Psoas muscle (tissue), 8 donors: ENCODE measurements around the gene DIAPH3. TPM values are rescaled to one million over a fixed set of nuclear protein-coding genes. Genes with fewer than 3 reads are reported as not detected.
"Not testable (repeated sequence)": the region's sequence is repeated elsewhere in the genome, so short reads cannot be mapped to it uniquely, and the experiment has no call there.

Experiments used
- ATAC-seq, 4 donors: fragments of 200-7000 bp; cut with Tn5 transposase; one replicate each; pipeline ENCODE4 v1.9.1; 2020; ENCODE audit warnings: moderate library complexity in 3 of 4, mild to moderate bottlenecking in 2 of 4
- DNase-seq, 2 donors: peaks; one replicate each; pipeline ENCODE4 v3.0.0-alpha.2; 2020
- H3K27ac ChIP-seq: fragments of 200-600 bp; one replicate; pipeline ENCODE4 v1.8.0; 2022
- H3K27me3 ChIP-seq, 3 donors: fragments of 200-600 bp in 1 of 3; one replicate each; pipeline versions ENCODE4 v1.6.1 to v1.8.0; 2013 to 2022; ENCODE audit warnings: low read length in 2 of 3, mild to moderate bottlenecking in 2 of 3, moderate library complexity in 1 of 3; ENCODE audit not compliant: insufficient read depth in 3 of 3
- H3K36me3 ChIP-seq, 2 donors: fragments of 200-600 bp in 1 of 2; one replicate each; pipeline versions ENCODE4 v1.6.1 to v1.8.0; 2013 to 2022; ENCODE audit warnings: low read depth in 1 of 2, mild to moderate bottlenecking in 1 of 2, moderate library complexity in 1 of 2; ENCODE audit not compliant: insufficient read depth in 1 of 2
- H3K4me1 ChIP-seq: fragments of 200-600 bp; one replicate; pipeline ENCODE4 v1.8.0; 2022
- H3K4me3 ChIP-seq: fragments of 200-600 bp; one replicate; pipeline ENCODE4 v1.8.0; 2022; ENCODE audit warnings: mild to moderate bottlenecking
- H3K9me3 ChIP-seq: fragments of 200-600 bp; one replicate; pipeline ENCODE4 v1.8.0; 2022
- WGBS, 3 donors: extraction: QIAGEN DNeasy Blood & Tissue Kit; methylation state at CpG; one replicate each; pipeline versions ENCODE4 v1.1.6 to v1.1.7; 2013; 5-methylcytosine and 5-hydroxymethylcytosine counted together
- intact Hi-C, 2 donors: fragments of 100-400 bp; cut with DNase I; formaldehyde crosslinking; loops; one replicate each; pipeline versions ENCODE4 v1.11.0 to v1.14.2; 2022
- polyA plus RNA-seq, 3 donors: library from polyadenylated mRNA; stranded (reverse); fragments of 200-250 nt; gene quantifications; one replicate each; pipeline ENCODE4 v1.2.3, GENCODE V29; 2013
- total RNA-seq, 4 donors: library from RNA; stranded (reverse); fragmentation: NEBNext Ultra II Directional in 2 of 4; extraction: Animal tissue kit (Norgen Biotek cat#: 25700) in 2 of 4; gene quantifications; one replicate each; pipeline versions ENCODE4 v1.2.1 to v1.2.4, GENCODE V29; 2021 to 2023
- TF ChIP-seq, protein P1 (sequence below): fragments of 200-600 bp; IDR thresholded peaks from one replicate; pipeline ENCODE4 v1.8.0; 2022; ENCODE audit warnings: antibody characterized with exemption
- donor health status: healthy with polysubstance abuse.
- donor health status: DM: no; HTN: no; CAD: no; lungs with moderate emphysema.
- donor health status: Bipolar disorder and iron deficiency.
- donor health status: healthy.
- donor health status: DM: yes; HTN: yes; CAD: no.
- donor health status: DM: no; HTN: no; CAD: no.
- donor health status: DM: no; HTN: no; CAD: no.
- donor health status: DM: yes; HTN: yes; CAD: no.

Gene DIAPH3
- total and polyA plus RNA-seq, 7 donors = 0.03 to 0.10 (median 0.08) TPM; not detected in 4

DNA sequence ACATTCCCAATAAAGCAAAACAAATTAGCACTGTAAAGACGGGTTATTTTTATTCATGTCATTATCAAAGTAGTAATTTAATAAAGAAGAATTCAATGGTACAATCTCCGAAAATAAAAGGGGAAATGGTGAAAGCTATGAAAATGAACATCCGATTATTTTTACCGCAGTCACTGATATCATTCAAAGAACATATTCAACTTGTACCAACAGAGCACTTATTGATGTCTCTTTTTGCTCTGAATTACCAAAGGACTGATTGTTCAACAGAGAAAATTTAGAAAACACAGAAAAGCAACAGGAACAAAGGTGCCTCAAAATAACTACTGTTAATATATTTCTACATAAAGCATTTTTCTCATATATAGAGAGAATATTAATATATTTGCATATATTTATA is 119.4 kb downstream of the DIAPH3 start:
- intact Hi-C loops = no loop called here
- no peak for ATAC-seq
- no peak overlapping the region for H3K4me3 ChIP-seq
- no peaks in the 10 kb centered on the region for H3K27me3 ChIP-seq
- H3K36me3 ChIP-seq = no peaks in the 10 kb centered on the region
- no peaks in the 10 kb centered on the region for H3K9me3 ChIP-seq
- H3K27ac ChIP-seq = no peak overlapping the region
- TF ChIP-seq, protein P1, sequence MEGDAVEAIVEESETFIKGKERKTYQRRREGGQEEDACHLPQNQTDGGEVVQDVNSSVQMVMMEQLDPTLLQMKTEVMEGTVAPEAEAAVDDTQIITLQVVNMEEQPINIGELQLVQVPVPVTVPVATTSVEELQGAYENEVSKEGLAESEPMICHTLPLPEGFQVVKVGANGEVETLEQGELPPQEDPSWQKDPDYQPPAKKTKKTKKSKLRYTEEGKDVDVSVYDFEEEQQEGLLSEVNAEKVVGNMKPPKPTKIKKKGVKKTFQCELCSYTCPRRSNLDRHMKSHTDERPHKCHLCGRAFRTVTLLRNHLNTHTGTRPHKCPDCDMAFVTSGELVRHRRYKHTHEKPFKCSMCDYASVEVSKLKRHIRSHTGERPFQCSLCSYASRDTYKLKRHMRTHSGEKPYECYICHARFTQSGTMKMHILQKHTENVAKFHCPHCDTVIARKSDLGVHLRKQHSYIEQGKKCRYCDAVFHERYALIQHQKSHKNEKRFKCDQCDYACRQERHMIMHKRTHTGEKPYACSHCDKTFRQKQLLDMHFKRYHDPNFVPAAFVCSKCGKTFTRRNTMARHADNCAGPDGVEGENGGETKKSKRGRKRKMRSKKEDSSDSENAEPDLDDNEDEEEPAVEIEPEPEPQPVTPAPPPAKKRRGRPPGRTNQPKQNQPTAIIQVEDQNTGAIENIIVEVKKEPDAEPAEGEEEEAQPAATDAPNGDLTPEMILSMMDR = no peak
- WGBS, 3 donors = 96 to 99% (median 97%) methylated on average over 4 of the region's 4 CpGs
- no peak for DNase-seq
- H3K4me1 ChIP-seq = no peaks in the 10 kb centered on the region

DNA sequence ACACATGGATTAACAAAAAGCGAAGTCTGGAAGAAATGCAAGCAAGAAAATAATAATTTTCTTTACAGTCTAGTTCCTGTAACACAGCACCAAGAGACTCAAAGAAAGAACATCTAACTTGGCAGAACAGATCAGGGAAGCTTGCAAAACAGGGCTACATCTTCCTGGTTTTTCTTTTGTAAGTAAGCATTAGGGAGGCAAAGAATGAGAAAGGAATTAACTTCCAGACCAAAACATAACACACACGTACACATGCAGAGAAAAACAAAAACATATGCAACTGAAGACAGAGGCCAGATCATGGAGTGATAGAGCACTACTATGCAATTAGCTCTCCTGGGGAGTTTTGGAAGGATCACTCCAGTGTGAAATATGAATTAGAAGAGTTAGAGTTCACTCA is 120.5 kb downstream of the DIAPH3 start:
- intact Hi-C loops = no loop called here
- ATAC-seq = no peak

DNA sequence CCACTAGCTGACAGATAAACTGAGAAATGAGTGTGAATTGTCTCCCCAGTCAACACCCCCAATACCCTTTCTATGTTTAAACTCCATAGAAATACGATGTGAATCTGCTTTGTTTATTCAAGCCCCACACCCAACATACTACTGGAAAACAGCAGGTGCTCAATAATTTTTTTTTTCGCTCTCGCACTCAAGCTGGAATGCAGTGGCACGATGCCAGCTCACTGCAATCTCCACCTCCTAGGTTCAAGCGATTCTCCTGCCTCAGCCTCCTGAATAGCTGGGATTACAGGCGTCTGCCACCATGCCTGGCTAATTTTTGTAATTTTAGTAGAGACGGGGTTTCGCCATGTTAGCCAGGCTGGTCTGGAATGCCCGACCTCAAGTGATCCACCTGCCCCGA is 123.1 kb downstream of the DIAPH3 start:
- H3K4me3 ChIP-seq, H3K27ac ChIP-seq, H3K27me3 ChIP-seq, ATAC-seq, intact Hi-C loops, H3K9me3 ChIP-seq, H3K4me1 ChIP-seq, DNase-seq, H3K36me3 ChIP-seq: not testable (repeated sequence)
- WGBS, 3 donors = 75 to 79% (median 77%) methylated on average over 10 of the region's 10 CpGs

More for the DNA sequence above, 120.5 kb downstream of the DIAPH3 start:
- no peak for DNase-seq
- Histone ChIP-seq H3K9me3 (no peaks in the 10 kb centered on the region), H3K27ac (no peak overlapping the region), H3K27me3 (no peaks in the 10 kb centered on the region), H3K4me3 (no peak overlapping the region), H3K36me3 (no peaks in the 10 kb centered on the region), H3K4me1 (no peaks in the 10 kb centered on the region)
- 66 to 77% (median 70%) methylated on average over 2 of the region's 2 CpGs for WGBS, 3 donors
- TF ChIP-seq, protein P1 = no peak

DNA sequence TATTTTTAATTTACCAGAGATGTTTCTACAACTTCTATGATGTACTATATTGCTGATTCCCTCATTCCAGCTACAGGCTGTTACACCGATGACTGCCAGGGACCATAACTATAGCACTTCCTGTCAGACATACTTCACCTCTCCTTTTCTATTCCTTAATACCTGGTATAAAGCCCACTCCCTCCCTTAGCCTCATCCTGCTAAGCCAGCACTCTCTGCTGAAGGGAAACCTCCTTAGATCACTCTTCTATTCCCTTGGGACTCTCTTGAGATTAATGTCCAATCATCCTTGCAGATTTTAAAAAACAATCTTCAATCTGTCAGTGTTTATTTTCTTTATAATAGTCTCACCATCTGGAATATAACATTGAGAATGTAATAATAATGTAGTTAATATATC is 127.9 kb downstream of the DIAPH3 start:
- Histone ChIP-seq H3K9me3 (no peaks in the 10 kb centered on the region), H3K27me3 (no peaks in the 10 kb centered on the region), H3K4me3 (no peak overlapping the region), H3K27ac (no peak overlapping the region), H3K36me3 (no peaks in the 10 kb centered on the region), H3K4me1 (no peaks in the 10 kb centered on the region)
- ATAC-seq (no peak), DNase-seq (no peak)
- intact Hi-C loops = no loop called here
- 92 to 97% (median 95%) methylated on average over 1 of the region's 1 CpG for WGBS, 3 donors
- TF ChIP-seq, protein P1 = no peak

DNA sequence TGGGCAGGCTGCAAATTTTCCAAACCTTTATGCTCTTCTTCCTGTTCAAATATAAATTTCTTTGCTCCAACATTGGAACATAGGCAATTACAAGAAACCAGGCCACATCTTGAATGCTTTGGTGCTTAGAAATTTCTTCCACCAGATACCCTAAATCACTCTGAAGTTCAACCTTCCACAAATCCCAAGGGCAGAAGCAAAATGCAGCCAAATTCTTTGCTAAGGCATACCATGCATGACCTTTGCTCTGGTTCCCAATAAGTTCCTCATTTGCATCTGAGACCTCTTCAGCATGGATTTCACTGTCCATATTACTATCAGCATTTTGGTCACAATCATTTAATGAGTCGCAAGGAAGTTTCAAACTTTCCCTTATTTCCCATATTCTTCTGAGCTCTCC is 130.9 kb downstream of the DIAPH3 start:
- ATAC-seq = no peak
- DNase-seq = no peak
- intact Hi-C loops = no loop called here
- Histone ChIP-seq H3K9me3 (no peaks in the 10 kb centered on the region), H3K36me3 (no peaks in the 10 kb centered on the region), H3K4me3 (no peak overlapping the region), H3K27me3 (no peaks in the 10 kb centered on the region), H3K27ac (no peak overlapping the region), H3K4me1 (no peaks in the 10 kb centered on the region)
- WGBS, 3 donors = 93 to 97% (median 93%) methylated on average over 1 of the region's 1 CpG
- TF ChIP-seq, protein P1 = no peak
